Peyer's patch (tissue), 4 donors: ENCODE data around the gene MED13L.

ENCODE experiments used
- POLR2A ChIP-seq, 2 donors: fragments of 450-650 bp; IDR thresholded peaks; one replicate each; pipeline ENCODE4 v1.5.1; 2017; ENCODE audit warnings: antibody characterized with exemption in 2 of 2, mild to moderate bottlenecking in 2 of 2, moderate library complexity in 2 of 2
- TF ChIP-seq, protein P1 (sequence below), 6 experiments: fragments of 450-650 bp in 4 of 6; fragments of 200-600 bp in 2 of 6; sonication (generic) in 1 of 6; IDR thresholded peaks; one replicate each; pipeline ENCODE4 v1.5.1; 2017 to 2019; ENCODE audit warnings: antibody characterized with exemption in 6 of 6, mild to moderate bottlenecking in 3 of 6, moderate library complexity in 1 of 6

DNA sequence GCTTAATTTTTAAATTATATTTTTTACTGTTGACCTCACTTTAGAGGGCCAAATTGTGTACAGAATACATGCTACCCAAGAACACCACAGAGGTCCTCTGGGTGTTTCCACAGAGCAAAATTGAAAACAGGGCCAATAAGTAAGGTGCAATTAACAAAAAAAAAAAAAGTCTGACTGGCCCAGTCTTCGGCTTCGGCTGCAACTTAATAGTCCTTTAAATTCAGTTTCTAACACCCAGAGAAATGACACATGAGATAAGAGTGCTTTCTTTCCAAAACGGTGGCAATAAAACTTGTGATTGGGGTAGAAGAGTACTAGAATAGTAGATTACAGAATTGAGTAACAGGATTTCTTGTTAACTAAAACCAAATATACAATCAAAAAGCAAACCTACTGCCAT is 81.3 kb downstream of the MED13L start:
- TF ChIP-seq, protein P1, sequence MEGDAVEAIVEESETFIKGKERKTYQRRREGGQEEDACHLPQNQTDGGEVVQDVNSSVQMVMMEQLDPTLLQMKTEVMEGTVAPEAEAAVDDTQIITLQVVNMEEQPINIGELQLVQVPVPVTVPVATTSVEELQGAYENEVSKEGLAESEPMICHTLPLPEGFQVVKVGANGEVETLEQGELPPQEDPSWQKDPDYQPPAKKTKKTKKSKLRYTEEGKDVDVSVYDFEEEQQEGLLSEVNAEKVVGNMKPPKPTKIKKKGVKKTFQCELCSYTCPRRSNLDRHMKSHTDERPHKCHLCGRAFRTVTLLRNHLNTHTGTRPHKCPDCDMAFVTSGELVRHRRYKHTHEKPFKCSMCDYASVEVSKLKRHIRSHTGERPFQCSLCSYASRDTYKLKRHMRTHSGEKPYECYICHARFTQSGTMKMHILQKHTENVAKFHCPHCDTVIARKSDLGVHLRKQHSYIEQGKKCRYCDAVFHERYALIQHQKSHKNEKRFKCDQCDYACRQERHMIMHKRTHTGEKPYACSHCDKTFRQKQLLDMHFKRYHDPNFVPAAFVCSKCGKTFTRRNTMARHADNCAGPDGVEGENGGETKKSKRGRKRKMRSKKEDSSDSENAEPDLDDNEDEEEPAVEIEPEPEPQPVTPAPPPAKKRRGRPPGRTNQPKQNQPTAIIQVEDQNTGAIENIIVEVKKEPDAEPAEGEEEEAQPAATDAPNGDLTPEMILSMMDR (IDR thresholded peaks at IDR 0.05) = no peak
- TF ChIP-seq POLR2A (IDR thresholded peaks at IDR 0.05) = no peak
